LNCAP (cell line): Measurements from ENCODE around the gene ARHGAP22.

Experiments used
- CTCF ChIP-seq: fragments of 450-650 bp; IDR thresholded peaks from 2 replicates; pipeline ENCODE4 v1.5.1; 2017; ENCODE audit warnings: mild to moderate bottlenecking

The ARHGAP22 gene

GRCh38 chr10:48474765-48475365 is 130.0 kb downstream of the ARHGAP22 start:
- no peak for TF ChIP-seq CTCF

- no peak for TF ChIP-seq CTCF
Measured at GRCh38 chr10:48473704-48474103, 131.2 kb downstream of the ARHGAP22 start.

- TF ChIP-seq CTCF: no peak
Measured at GRCh38 chr10:48472501-48473069, 132.3 kb downstream of the ARHGAP22 start.

DNA sequence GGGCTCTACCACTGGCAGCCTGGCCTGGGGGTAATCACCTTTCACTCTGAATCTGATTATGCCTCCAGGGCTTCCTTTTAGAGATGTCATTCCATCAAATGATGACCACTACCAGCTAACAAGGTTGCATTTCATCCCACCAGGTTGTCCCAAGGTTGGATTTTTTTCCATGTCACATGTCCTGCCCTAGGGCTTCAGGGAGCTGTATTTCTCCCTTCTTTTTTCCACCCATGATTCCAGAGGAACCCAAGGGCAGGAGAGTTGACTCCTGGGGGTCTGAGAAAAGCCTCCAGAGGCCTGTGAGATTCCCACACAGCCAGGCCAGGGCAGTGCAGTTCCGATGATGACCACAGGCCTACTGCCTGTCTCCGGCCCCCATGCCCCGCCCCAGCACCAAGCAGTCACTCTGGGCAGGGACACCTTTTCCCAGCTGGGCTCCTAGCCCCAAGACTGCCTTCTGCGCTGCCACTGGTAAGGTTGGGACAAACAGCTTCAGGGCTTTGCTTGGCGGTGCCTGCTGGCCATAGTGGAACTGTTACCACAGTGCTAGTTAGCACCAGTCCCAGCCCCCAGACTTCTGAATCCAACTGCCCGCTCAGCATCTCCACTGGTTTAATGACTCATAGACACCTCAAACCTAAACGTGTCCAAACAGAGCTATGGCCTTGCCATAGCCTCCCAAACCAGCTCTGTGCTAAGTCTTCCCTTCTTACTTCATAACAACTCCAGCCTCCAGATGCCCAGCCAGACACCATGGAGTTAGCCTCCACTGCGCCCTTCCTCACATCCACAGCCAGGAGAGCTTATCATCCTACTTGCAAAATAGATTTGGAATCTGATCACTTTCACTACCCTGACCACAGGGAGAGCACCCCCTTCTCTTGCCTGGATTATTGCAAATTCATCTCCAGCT is 133.7 kb downstream of the ARHGAP22 start:
- TF ChIP-seq CTCF: no peak

GRCh38 chr10:48470115-48470892 is 134.6 kb downstream of the ARHGAP22 start:
- TF ChIP-seq CTCF: no peak

- no peak for TF ChIP-seq CTCF
Measured at GRCh38 chr10:48469516-48470020, 135.3 kb downstream of the ARHGAP22 start.
